Endothelial cell of umbilical vein (primary cell): ENCODE results near the gene GGN. TPM values are rescaled to one million over a fixed set of nuclear protein-coding genes. Genes with fewer than 3 reads are reported as not detected.

ENCODE experiments used
- BruUV-seq: library from RNA; stranded (reverse); fragments of 400-500 nt; replicated peaks from 2 replicates; lab custom pipeline; 2021; lab: Mats Ljungman, UMichigan
- CTCF ChIA-PET: fragments of 300-600, 350-600 bp; sonication (Branson Sonifier 250); formaldehyde crosslinking; loops from one replicate; lab custom pipeline; 2021; ENCODE audit warnings: antibody characterized with exemption, inconsistent platforms; lab: Charles Lee
- POLR2A ChIA-PET: fragments of 300-600, 350-600 bp; sonication (Branson Sonifier 250); formaldehyde crosslinking; loops from one replicate; lab custom pipeline; 2021; ENCODE audit warnings: antibody characterized with exemption, inconsistent platforms; lab: Charles Lee
- DNase-seq: peaks from one replicate; pipeline ENCODE4 v3.0.0-alpha.2; 2011; ENCODE audit warnings: low read depth, low spot score
- FAIRE-seq: peaks from 2 replicates; lab custom pipeline; 2011; peaks lifted over from hg19 to GRCh38; lab: Jason Lieb, UNC
- H2AFZ ChIP-seq: 2 replicates; pipeline ENCODE4 v1.6.0; 2012; ENCODE audit warnings: low read depth, low read length, control low read depth, inconsistent platforms
- H3K27ac ChIP-seq: 2 replicates; pipeline ENCODE4 v1.5.1; 2011; ENCODE audit warnings: low read depth, mild to moderate bottlenecking, control low read depth, low read length, moderate library complexity; ENCODE audit not compliant: insufficient read depth
- H3K27me3 ChIP-seq, 2 experiments: 2 replicates each; pipeline versions ENCODE4 v1.6.0 to v1.6.1; 2011; ENCODE audit warnings: low read length in 2 of 2, mixed read lengths in 1 of 2; ENCODE audit not compliant: control insufficient read depth in 2 of 2, insufficient read depth in 2 of 2
- H3K36me3 ChIP-seq, 2 experiments: 2 replicates in 1 of 2; 3 replicates in 1 of 2; pipeline ENCODE4 v1.5.1; 2011; ENCODE audit warnings: low read length in 2 of 2, mild to moderate bottlenecking in 1 of 2, moderate library complexity in 1 of 2; ENCODE audit not compliant: control insufficient read depth in 2 of 2, insufficient read depth in 2 of 2; ENCODE audit errors: extremely low read depth in 1 of 2
- H3K4me1 ChIP-seq: 3 replicates; pipeline ENCODE4 v1.5.1; 2011; ENCODE audit warnings: mild to moderate bottlenecking, low read length; ENCODE audit not compliant: control insufficient read depth, insufficient read depth; ENCODE audit errors: extremely low read depth
- H3K4me2 ChIP-seq: 2 replicates; pipeline ENCODE4 v1.6.1; 2011; ENCODE audit warnings: low read length, control low read depth, mixed read lengths; ENCODE audit not compliant: insufficient read depth
- H3K4me3 ChIP-seq, 3 experiments: fragments of 200-600 bp in 1 of 3; sonication (generic), shearing (Covaris generic) in 1 of 3; replicated peaks in 1 of 3; 2 replicates each; pipeline ENCODE4 v1.5.1; 2011 to 2016; ENCODE audit warnings: control low read depth in 3 of 3, low read length in 3 of 3, mild to moderate bottlenecking in 2 of 3, inconsistent platforms in 1 of 3, low read depth in 1 of 3, moderate library complexity in 1 of 3; ENCODE audit not compliant: insufficient read depth in 1 of 3
- H3K79me2 ChIP-seq: 2 replicates; pipeline ENCODE4 v1.6.0; 2012; ENCODE audit warnings: low read length, inconsistent platforms; ENCODE audit not compliant: control insufficient read depth, insufficient read depth
- H3K9ac ChIP-seq: replicated peaks from 2 replicates; pipeline ENCODE3; 2011; ENCODE audit warnings: low read length, control low read depth; ENCODE audit not compliant: insufficient read depth; ENCODE audit errors: extremely low read depth
- H3K9me1 ChIP-seq: replicated peaks from 3 replicates; pipeline ENCODE4 v1.6.0; 2011; ENCODE audit warnings: mild to moderate bottlenecking, low read length; ENCODE audit not compliant: control insufficient read depth, insufficient read depth; ENCODE audit errors: extremely low read depth
- H3K9me3 ChIP-seq: replicated peaks from 2 replicates; pipeline ENCODE4 v1.5.1; 2012; ENCODE audit warnings: low read length, inconsistent platforms; ENCODE audit not compliant: control insufficient read depth, insufficient read depth
- H4K20me1 ChIP-seq: replicated peaks from 2 replicates; pipeline ENCODE3; 2011; ENCODE audit warnings: mild to moderate bottlenecking, low read length; ENCODE audit not compliant: control insufficient read depth, insufficient read depth; ENCODE audit errors: extremely low read depth
- GATA2 ChIP-seq: IDR thresholded peaks from 2 replicates; pipeline ENCODE4 v1.7.0; 2011; ENCODE audit warnings: low read depth, mild to moderate bottlenecking, moderate library complexity, mixed read lengths, low read length; ENCODE audit not compliant: insufficient read length, insufficient read depth
- JUN ChIP-seq: IDR thresholded peaks from 2 replicates; pipeline ENCODE4 v1.6.1; 2011; ENCODE audit warnings: borderline replicate concordance, low read depth; ENCODE audit not compliant: insufficient read length, insufficient read depth
- MYC ChIP-seq: IDR thresholded peaks from one replicate; pipeline ENCODE4 v1.6.1; 2011; ENCODE audit warnings: mild to moderate bottlenecking, low read depth, low read length
- POLR2A ChIP-seq: IDR thresholded peaks from 2 replicates; pipeline ENCODE4 v1.6.1; 2012; ENCODE audit warnings: low read depth, mild to moderate bottlenecking, control low read depth, low read length
- POLR2AphosphoS5 ChIP-seq: IDR thresholded peaks from 2 replicates; pipeline ENCODE4 v1.6.1; 2012; ENCODE audit warnings: low read depth, mild to moderate bottlenecking, control low read depth, low read length, moderate library complexity; ENCODE audit not compliant: insufficient read depth
- dilution Hi-C: fragments of 300-500 bp; cut with MboI; formaldehyde crosslinking; loops from one replicate; pipeline ENCODE4 v1.15.0; 2019; ENCODE audit warnings: low sequenced_read_pairs; ENCODE audit not compliant: extremely low pct_ligation_motif_present
- intact Hi-C: fragments of 100-400 bp; cut with micrococcal nuclease; formaldehyde crosslinking; loops from one replicate; pipeline ENCODE4 v1.10.0; 2022
- polyA plus RNA-seq, 4 experiments: library from polyadenylated mRNA; depleted of rRNA in 3 of 4; stranded (reverse) in 3 of 4; unstranded in 1 of 4; fragments of >200 nt; gene quantifications; 2 replicates each; pipeline versions ENCODE4 v1.2.1 to v1.2.3, GENCODE V29; 2011 to 2012; ENCODE audit warnings: missing spikeins in 1 of 4
- total RNA-seq: library from RNA; stranded (reverse); gene quantifications from 2 replicates; pipeline ENCODE4 v1.2.3, GENCODE V29; 2021
- TF ChIP-seq, protein P1 (sequence below), 2 donors: IDR thresholded peaks; 1 replicate in 1 of 2; 2 replicates in 1 of 2; pipeline ENCODE4 v1.5.1; 2011; ENCODE audit warnings: low read length in 2 of 2, mild to moderate bottlenecking in 2 of 2, moderate library complexity in 2 of 2, control low read depth in 1 of 2, inconsistent platforms in 1 of 2, low read depth in 1 of 2; ENCODE audit not compliant: insufficient read depth in 1 of 2; ENCODE audit errors: extremely low read depth in 1 of 2

GGN gene
- total and polyA plus RNA-seq, 2 donors (not counting 3 experiments of a cell fraction or from before 2014, with no cell fraction given) = 0.39 to 0.88 TPM

GRCh38 chr19:38350883-38351282, 37.0 kb downstream of the GGN start:
- no peak overlapping the region for H3K27ac ChIP-seq
- POLR2A ChIA-PET = no interaction called here
- H3K4me3 ChIP-seq = no peak overlapping the region
- no peaks in the 10 kb centered on the region for H3K36me3 ChIP-seq
- dilution Hi-C loops = no loop called here
- FAIRE-seq (no peak), DNase-seq (no peak)
- no peak overlapping the region for H3K9ac ChIP-seq
- H3K79me2 ChIP-seq = no peaks in the 10 kb centered on the region
- no peak overlapping the region for H3K4me2 ChIP-seq
- no peak overlapping the region for H2AFZ ChIP-seq
- no peaks in the 10 kb centered on the region for H3K9me3 ChIP-seq
- TF ChIP-seq, protein P1, sequence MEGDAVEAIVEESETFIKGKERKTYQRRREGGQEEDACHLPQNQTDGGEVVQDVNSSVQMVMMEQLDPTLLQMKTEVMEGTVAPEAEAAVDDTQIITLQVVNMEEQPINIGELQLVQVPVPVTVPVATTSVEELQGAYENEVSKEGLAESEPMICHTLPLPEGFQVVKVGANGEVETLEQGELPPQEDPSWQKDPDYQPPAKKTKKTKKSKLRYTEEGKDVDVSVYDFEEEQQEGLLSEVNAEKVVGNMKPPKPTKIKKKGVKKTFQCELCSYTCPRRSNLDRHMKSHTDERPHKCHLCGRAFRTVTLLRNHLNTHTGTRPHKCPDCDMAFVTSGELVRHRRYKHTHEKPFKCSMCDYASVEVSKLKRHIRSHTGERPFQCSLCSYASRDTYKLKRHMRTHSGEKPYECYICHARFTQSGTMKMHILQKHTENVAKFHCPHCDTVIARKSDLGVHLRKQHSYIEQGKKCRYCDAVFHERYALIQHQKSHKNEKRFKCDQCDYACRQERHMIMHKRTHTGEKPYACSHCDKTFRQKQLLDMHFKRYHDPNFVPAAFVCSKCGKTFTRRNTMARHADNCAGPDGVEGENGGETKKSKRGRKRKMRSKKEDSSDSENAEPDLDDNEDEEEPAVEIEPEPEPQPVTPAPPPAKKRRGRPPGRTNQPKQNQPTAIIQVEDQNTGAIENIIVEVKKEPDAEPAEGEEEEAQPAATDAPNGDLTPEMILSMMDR (IDR thresholded peaks at IDR 0.05; ENCODE audit: extremely low read depth in 1 of 2, insufficient read depth in 1 of 2, low read depth in 1 of 2, low read length in 2 of 2) = no peak
- peaks cover 0 to 2% of the 10 kb centered on the region in 2 experiments for H3K27me3 ChIP-seq
- no peaks in the 10 kb centered on the region for H3K9me1 ChIP-seq
- BruUV-seq = no TSS peak
- intact Hi-C loops = no loop called here
- no peaks in the 10 kb centered on the region for H4K20me1 ChIP-seq
- H3K4me1 ChIP-seq = no peaks in the 10 kb centered on the region
- CTCF ChIA-PET = no interaction called here

- Histone ChIP-seq H3K9me1 (no peaks in the 10 kb centered on the region), H2AFZ (no peak overlapping the region), H4K20me1 (no peaks in the 10 kb centered on the region), H3K9me3 (no peaks in the 10 kb centered on the region), H3K4me2 (no peak overlapping the region), H3K27me3 (peaks cover 0 to 2% of the 10 kb centered on the region in 2 experiments), H3K4me1 (no peaks in the 10 kb centered on the region), H3K4me3 (no peak overlapping the region), H3K36me3 (no peaks in the 10 kb centered on the region), H3K27ac (no peak overlapping the region), H3K9ac (no peak overlapping the region), H3K79me2 (no peaks in the 10 kb centered on the region)
- no peak for TF ChIP-seq MYC
- no peak for TF ChIP-seq GATA2
- TF ChIP-seq POLR2AphosphoS5 = no peak
- no peak for TF ChIP-seq JUN
- no peak for TF ChIP-seq POLR2A
- FAIRE-seq = no peak
- dilution Hi-C loops (no loop called here), intact Hi-C loops (no loop called here)
- ChIA-PET CTCF (interaction anchor here (0.9 kb wide), 1 partner anchor 15 kb away, joined by 3 read pairs; no protein-coding TSS in a partner anchor), POLR2A (no interaction called here)
- BruUV-seq = no TSS peak
- DNase-seq = no peak
Observed at GRCh38 chr19:38346837-38347236, 41.0 kb downstream of the GGN start.
